GM21381 (cell line): ENCODE data around the gene DOC2A.

Source experiments
- ATAC-seq: cut with Tn5 transposase; IDR thresholded peaks from one replicate; pipeline ENCODE4 v1.9.1; 2021; ENCODE audit warnings: mild to moderate bottlenecking, moderate library complexity; ENCODE audit not compliant: unreplicated experiment

Gene DOC2A

DNA sequence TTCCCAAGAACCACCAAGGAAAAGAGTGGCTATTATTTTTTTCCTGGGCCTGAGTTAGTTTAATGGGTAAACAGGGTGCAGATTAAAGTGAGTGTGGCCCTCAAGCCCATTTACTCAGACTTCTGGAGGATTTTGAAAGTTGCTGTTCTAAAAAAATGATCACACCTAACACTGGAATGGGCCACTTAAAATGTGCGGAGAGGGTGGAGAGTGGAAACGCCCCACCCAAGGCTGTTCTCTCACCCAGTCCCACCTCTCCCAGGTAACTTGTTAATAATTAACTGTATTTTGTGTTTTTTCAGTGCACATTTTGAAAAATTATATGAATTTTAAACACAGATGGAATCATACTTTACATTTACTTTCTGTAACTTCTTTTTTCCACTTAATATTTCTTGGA lies 20.8 kb downstream of the DOC2A start:
- no peak for ATAC-seq

DNA sequence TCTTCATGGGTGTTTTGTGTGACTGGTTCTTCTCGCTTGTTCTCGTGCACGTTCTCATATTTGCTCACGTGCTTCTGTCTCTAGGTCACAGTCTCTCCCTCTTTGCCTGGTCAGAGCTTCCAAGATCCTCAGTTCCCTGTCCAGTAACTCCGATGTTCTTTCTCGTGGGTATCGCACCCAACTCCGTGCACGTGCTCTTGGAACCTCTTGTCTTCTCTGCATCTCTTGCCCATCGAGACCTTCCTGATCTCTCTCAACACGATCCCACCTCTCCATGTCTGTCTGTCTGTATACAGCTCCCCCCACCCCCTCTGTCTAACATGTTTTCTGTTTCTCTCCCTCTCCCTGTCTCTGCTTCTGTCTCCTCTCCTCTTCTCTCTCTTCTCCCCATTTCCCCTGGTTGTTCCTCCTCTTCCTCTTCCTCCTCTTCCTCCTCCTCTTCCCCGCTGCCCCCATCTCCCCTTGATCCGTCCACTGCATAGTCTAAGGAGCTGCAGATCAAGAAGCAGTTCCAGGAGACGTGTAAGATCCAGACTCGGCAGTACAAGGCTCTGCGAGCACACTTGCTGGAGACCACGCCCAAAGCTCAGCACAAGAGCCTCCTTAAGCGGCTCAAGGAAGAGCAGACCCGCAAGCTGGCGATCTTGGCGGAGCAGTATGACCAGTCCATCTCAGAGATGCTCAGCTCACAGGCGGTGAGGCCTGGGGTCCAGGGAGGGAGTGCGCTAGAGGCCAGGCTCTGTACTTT lies 21.5 kb downstream of the DOC2A start:
- ATAC-seq, result no peak

DNA sequence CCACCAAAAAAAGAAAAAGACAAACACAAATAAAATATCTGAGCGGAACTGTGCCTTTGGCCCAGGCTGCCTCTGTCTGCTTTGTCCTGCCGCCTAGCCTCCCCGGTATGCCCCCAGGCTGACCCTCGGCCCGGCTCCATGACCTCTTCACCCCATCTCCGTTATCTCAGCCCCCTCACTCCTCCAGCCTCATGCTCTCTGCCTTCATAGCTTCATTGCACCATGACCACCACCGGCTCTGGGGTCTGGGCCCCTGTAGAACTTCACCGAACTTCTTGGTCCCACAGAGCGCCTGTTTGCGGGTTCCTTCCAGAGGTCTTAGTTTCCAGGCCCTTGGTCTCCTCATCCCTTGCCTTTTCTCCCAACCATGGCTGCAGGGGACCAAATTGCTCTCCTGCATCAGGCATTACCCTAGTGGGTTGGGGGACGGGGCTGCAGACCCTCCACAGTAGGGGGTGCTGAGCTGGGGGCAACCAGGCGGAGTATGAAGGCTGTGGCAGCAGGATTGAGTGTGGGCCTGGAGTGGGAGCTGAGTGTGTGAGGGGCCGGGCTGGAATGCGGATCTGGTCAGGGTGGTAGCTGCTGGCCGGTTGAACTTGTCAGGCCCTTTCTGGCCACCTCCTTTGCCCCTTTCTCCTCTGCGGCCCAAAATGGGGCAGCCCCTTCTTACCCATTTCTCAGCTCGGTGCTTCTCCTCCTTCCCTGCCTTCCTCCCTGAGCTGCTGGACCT lies 22.3 kb downstream of the DOC2A start:
- ATAC-seq, result no peak

DNA sequence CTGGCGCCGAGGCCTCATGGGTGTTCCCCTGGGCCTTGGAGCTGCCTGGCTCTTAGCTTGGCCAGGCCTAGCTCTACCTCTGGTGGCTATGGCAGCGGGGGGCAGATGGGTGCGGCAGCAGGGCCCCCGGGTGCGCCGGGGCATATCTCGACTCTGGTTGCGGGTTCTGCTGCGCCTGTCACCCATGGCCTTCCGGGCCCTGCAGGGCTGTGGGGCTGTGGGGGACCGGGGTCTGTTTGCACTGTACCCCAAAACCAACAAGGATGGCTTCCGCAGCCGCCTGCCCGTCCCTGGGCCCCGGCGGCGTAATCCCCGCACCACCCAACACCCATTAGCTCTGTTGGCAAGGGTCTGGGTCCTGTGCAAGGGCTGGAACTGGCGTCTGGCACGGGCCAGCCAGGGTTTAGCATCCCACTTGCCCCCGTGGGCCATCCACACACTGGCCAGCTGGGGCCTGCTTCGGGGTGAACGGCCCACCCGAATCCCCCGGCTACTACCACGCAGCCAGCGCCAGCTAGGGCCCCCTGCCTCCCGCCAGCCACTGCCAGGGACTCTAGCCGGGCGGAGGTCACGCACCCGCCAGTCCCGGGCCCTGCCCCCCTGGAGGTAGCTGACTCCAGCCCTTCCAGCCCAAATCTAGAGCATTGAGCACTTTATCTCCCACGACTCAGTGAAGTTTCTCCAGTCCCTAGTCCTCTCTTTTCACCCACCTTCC lies 23.3 kb downstream of the DOC2A start:
- no peak for ATAC-seq

DNA sequence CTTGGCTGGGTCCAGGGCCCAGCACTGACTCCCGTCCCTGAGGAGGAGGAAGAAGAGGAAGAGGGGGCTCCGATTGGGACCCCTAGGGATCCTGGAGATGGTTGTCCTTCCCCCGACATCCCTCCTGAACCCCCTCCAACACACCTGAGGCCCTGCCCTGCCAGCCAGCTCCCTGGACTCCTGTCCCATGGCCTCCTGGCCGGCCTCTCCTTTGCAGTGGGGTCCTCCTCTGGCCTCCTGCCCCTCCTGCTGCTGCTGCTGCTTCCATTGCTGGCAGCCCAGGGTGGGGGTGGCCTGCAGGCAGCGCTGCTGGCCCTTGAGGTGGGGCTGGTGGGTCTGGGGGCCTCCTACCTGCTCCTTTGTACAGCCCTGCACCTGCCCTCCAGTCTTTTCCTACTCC lies 23.9 kb downstream of the DOC2A start:
- ATAC-seq, result no peak

DNA sequence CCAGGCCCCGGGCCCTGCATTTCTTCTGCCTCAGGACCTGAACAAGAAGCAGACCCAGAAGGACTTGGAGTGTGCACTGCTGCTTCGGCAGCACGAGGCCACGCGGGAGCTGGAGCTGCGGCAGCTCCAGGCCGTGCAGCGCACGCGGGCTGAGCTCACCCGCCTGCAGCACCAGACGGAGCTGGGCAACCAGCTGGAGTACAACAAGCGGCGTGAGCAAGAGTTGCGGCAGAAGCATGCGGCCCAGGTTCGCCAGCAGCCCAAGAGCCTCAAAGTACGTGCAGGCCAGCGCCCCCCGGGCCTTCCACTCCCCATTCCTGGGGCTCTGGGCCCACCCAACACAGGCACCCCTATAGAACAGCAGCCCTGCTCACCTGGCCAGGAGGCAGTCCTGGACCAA lies 24.6 kb downstream of the DOC2A start:
- no peak for ATAC-seq

DNA sequence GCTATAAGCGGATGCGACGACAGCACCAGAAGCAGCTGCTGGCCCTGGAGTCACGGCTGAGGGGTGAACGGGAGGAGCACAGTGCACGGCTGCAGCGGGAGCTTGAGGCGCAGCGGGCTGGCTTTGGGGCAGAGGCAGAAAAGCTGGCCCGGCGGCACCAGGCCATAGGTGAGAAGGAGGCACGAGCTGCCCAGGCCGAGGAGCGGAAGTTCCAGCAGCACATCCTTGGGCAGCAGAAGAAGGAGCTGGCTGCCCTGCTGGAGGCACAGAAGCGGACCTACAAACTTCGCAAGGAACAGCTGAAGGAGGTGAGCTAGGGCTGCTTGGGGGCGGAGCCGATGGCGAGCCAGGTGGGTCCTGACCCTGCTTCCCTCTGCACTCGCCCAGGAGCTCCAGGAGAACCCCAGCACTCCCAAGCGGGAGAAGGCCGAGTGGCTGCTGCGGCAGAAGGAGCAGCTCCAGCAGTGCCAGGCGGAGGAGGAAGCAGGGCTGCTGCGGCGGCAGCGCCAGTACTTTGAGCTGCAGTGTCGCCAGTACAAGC lies 25.5 kb downstream of the DOC2A start:
- ATAC-seq, result no peak

DNA sequence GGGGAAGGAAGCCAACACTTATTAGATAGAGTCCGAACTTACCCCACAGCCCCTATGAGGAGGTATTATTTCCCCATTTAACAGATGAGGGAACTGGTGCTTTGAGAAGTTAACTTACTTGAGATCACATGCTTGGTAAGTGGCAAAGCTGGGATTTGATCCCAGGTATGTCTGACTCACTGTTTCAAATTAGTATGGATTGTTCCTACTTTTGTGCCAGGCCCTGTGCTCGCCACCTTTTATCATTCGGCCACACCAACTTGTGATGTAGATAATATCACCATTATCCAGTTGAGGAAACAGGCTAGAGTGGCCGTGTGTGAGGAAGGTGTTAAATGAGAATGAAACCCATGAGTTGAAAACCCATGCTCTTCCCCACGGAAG lies 26.1 kb downstream of the DOC2A start:
- no peak for ATAC-seq

DNA sequence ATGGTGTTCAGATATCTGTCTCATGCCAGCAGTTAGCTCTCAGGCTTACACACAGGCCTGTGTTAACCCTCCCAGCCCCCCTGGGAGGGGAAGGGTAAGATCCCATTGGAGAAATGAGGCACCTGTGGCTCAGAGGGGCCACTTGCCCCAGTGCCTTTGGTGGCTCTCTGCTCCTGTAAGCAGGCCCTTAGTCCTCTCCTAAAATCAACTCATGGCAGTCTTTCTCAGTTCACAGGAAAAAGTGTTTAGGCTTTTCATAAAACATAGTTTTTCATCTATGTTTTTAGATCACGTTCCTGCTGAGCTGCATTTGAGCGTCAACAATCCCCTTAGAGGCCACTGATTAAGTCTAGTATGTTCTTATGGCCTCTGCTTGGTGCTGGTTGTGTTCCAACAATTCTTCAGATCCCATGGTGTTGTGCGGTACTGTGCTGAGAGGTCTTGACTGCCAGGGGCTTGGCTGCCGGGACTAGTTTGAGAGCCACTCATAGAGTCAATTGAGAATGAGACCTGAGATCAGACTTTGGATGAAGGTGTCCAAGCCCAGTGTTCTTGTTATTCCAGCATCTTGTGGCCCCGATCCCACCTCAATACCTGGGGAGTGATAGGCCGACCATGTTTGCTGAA lies 26.6 kb downstream of the DOC2A start:
- ATAC-seq, result no peak

DNA sequence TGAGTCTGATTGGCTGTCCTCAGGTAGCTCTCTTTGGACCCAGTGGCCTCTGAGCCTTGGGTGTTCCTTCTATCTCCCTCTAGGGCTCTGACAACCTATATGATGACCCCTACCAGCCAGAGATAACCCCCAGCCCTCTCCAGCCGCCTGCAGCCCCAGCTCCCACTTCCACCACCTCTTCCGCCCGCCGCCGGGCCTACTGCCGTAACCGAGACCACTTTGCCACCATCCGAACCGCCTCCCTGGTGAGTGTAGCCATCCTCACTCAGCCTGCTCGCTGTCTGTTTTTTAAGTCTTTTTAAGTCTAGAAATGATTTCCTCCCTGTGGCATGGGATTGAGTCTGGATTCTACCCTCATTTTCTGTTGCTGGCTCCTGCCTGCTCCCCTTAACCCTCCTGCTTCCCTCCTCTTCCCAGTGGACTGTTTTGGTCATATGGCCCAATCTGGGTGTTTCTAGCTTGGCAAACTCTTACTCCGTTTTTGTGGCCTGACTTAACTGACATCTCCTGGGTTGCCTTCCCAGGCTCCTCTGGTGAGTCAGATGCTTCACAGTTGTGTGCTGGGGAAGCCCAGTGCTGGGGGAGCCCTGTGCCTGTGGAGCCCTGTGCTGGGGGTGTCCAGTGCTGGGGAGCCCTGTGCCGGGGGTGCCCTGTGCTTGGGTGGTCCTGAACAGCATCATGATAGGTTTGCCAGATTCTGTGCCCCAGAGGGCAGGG lies 27.2 kb downstream of the DOC2A start:
- no peak for ATAC-seq

DNA sequence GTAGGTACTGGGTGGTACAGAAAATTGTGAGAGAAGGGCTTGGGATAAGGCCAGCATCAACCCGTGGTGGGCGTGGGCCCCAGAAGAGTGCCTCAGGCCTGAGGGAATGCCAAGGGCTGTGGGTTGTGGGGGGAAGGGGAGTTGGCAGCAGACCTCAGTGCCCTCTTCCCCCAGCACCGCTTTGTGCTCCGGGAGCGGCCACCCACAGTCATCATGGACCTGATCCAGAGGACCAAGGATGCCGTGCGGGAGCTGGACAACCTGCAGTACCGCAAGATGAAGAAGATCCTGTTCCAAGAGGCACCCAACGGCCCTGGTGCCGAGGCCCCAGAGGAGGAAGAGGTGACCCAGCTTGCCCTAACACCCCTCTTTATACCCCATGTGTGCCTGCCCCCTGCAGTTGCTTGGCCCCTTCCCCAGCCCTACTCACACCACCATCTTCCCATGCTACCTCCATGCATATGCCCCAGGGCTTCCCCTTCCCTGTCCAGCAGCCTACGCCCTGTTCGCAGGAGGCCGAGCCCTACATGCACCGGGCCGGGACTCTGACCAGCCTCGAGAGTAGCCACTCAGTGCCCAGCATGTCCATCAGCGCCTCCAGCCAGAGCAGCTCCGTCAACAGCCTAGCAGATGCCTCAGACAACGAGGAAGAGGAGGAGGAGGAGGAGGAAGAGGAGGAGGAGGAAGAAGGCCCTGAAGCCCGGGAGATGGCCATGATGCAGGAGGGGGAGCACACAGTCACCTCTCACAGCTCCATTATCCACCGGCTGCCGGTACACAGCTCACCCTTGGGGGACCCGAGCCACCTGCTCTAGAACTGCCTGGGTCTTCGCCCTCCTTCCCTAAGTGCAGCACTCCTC lies 28.0 kb downstream of the DOC2A start:
- ATAC-seq, result no peak

DNA sequence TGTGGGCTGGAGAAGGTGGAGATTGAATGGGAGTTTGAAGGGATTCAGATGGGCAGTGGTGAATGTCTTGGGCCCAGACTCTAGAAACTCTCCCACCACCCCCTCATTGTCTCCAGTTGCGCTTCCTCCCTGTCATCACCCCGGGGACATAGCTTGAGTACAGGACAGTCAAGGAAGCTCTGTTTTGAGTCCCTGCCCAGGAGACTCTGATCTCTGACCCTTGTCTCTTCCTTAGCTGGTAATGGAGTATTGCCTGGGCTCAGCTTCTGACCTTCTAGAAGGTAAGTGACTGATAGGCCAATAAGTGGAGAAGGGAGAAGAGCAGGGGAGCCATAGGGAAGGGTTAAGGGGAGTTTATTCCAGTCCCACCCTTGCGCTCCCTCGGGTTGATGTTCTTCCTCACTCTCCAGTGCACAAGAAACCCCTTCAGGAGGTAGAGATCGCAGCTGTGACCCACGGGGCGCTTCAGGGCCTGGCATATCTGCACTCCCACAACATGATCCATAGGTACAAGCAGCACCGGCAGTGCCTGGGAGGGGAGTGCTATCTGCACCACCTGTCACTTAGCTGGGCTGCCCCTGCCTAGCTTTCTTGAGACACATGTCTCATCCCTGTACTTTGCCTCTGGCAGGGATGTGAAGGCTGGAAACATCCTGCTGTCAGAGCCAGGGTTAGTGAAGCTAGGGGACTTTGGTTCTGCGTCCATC lies 32.1 kb downstream of the DOC2A start:
- no peak for ATAC-seq

DNA sequence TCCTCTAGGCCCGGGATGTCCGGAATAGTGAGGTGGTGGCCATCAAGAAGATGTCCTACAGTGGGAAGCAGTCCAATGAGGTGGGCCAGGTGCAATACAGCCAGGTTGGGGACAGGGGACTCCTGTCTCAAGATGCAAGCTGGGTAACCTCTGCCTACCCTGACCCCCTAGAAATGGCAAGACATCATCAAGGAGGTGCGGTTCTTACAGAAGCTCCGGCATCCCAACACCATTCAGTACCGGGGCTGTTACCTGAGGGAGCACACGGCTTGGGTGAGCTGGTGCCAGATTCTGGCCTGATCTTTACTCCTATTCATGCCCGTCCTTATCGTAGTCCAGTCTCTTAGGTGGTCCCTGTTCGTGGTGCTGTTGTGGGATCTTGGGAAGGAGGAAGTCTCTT lies 32.7 kb downstream of the DOC2A start:
- ATAC-seq, result no peak

DNA sequence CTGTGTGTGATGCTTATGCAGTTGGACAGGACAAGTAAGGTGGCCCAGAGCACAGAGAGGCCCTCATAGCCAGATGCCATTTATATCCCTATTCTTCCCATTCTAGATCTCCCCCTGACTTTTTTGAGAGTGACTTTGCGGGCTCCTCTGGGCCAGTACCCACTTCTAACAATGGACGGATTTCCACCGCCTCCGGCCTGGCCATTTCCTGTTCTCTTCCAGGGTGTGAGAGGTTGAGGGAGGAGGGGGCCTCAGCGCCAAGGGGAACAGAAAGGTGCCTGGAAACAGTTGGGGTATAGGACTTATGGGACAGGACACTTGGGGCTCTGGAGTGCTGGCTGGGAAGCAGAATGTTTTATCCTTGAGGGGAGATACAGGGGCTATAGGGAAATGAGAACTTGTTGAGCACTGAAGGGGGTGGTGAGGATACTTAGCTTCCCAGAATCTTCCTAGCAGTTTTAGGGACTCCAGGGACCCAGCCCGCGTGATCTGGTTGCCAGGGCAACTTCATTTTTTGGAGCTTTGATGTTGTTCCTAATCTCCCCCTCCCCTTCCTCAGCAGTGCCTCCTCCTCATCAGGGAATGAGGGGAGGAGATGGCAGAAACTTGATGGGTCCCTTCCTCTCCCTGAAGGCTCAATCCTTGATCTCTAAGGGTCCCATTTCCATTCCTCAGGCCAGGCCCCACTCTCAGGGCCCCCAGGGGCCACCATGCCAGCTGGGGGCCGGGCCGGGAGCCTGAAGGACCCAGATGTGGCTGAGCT lies 33.6 kb downstream of the DOC2A start:
- no peak for ATAC-seq

DNA sequence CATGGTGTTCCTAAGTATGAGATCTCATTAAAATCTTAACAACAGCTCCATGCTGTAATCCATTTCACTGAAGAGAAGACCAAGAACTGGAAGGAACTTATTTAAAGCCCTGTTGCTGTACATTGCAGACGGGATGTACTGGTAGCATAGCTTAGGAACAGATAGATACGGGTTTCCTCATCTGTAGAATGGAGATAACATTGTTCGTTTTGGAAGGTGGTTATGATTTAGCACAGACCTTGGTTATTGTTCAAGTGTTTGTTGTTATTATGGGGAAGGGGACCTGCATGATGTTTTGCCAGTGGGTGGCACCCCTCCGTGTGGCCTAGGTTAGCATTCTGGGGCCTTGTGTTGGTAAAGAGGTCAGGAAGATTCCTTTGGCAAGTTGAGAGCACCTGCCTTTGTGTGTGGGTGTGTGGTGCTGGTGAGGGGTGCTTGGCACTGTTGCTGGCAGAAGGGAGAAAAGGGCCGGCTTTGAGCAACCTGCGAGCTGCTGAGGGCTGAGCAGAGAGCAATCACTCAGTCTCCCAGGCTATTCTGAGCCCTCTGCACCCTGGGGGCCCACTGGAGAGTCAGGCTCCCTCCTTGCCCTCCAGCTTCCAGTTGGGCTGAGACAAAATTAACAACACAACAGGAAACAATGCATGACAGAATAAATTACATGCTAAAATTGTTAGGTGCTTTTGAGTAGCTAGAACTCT lies 34.9 kb downstream of the DOC2A start:
- no peak for ATAC-seq

DNA sequence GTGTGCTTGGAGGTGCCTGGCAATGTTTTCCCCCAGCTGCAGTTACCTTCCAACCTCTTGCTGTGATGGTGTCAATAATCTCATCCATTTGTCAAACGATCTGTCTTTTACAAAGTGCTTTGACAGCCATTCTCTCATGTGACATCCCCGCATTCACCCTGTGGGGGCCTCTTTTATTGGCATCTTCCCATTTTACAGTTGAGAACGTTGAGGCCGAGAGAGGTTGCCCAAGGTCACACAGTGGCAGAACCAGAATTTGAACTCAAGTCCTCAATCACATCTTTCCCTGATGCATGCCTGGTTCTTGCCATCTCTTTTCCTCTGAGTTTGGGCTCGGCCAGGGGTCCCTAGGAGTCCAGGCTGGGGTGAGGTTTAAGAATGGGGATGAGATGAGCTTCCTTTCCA lies 35.7 kb downstream of the DOC2A start:
- no peak for ATAC-seq

DNA sequence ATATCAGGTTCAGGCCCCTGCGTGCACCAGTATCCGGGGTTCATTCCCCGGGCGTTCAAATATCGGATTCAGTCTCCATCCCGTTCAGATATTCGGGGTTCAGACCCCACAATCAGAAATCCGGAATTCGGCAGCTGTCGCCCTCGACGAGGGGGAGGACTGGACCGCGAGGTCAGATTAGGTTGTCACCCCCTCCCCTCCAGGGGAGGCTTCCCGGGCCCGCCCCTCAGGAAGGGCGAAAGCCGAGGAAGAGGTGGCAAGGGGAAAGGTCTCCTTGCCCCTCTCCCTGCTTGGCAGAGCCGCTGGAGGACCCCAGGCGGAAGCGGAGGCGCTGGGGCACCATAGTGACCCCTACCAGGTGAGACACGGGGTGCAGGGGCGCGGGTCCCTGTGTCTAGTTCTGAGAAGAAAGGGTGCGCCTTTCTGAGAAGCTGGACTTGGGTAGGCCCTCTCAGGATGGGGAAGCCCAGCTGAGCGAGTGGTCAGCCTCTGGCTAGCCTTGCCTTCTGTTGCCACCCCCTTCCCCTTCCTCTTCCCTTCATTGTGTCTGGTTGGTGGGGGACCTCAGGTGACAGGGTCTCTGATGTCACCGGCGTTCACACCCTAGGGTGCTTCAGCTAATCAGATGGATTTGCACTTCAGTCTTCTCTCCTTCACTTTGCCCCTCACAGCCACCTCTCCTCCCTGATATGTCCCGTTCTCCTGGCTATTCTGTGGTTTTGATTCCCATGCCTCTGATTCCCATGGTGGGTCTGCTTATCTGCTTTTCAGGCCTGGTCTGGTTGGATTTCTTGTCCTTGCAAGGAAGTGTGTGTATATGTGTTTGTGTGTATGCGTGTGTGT lies 36.3 kb downstream of the DOC2A start:
- ATAC-seq, result no peak
